Esophagus muscularis mucosa (tissue), 4 donors: ENCODE data around the gene KLHDC4. TPM values are rescaled to one million over a fixed set of nuclear protein-coding genes. Genes with fewer than 3 reads are reported as not detected.

Source experiments
- DNase-seq: peaks from one replicate; pipeline ENCODE4 v3.0.0-alpha.2; 2017; ENCODE audit errors: extremely low spot score
- H3K27ac ChIP-seq, 4 donors: fragments of 200-600 bp; sonication (generic); replicated peaks in 1 of 4; 1 replicate in 3 of 4; 2 replicates in 1 of 4; pipeline ENCODE4 v1.5.1; 2016 to 2019; ENCODE audit warnings: mild to moderate bottlenecking in 1 of 4
- H3K27me3 ChIP-seq, 4 donors: fragments of 200-600 bp; sonication (generic); one replicate each; pipeline versions ENCODE4 v1.5.1 to v1.6.0; 2016 to 2019
- H3K36me3 ChIP-seq, 4 donors: fragments of 200-600 bp; sonication (generic); one replicate each; pipeline ENCODE4 v1.5.1; 2016 to 2019
- H3K4me1 ChIP-seq, 4 donors: fragments of 200-600 bp; sonication (generic); one replicate each; pipeline ENCODE4 v1.5.1; 2016 to 2019
- H3K4me3 ChIP-seq, 4 donors: fragments of 200-600 bp; sonication (generic); 1 replicate in 2 of 4; 2 replicates in 2 of 4; pipeline ENCODE4 v1.5.1; 2016 to 2019; ENCODE audit warnings: mild to moderate bottlenecking in 4 of 4, moderate library complexity in 1 of 4
- H3K9me3 ChIP-seq, 4 donors: fragments of 200-600 bp; sonication (generic); 1 replicate in 3 of 4; 2 replicates in 1 of 4; pipeline ENCODE4 v1.5.1; 2016 to 2019
- EP300 ChIP-seq: sonication (generic); formaldehyde crosslinking; IDR thresholded peaks from one replicate; pipeline ENCODE4 v1.6.1; 2017; ENCODE audit warnings: antibody characterized with exemption
- POLR2A ChIP-seq: fragments of 450-650 bp; IDR thresholded peaks from one replicate; pipeline ENCODE4 v1.6.1; 2017; ENCODE audit warnings: antibody characterized with exemption, moderate library complexity, mild to moderate bottlenecking, low read depth
- POLR2AphosphoS5 ChIP-seq, 2 donors: sonication (generic); formaldehyde crosslinking; IDR thresholded peaks; one replicate each; pipeline ENCODE4 v1.6.1; 2017; ENCODE audit warnings: antibody characterized with exemption in 2 of 2
- WGBS: methylation state at CpG from one replicate; pipeline ENCODE4 v1.1.5; 2018; 5-methylcytosine and 5-hydroxymethylcytosine counted together
- intact Hi-C: fragments of 100-400 bp; cut with DNase I; formaldehyde crosslinking; loops from one replicate; pipeline ENCODE4 v1.15.1; 2023
- total RNA-seq, 4 donors: library from RNA; depleted of rRNA; stranded (reverse); fragments of >200 nt; gene quantifications; one replicate each; pipeline versions ENCODE4 v1.1.0 to v1.2.1, GENCODE V29; 2016
- TF ChIP-seq, protein P1 (sequence below), 3 experiments: fragments of 200-600 bp in 2 of 3; fragments of 450-650 bp in 1 of 3; sonication (generic) in 2 of 3; IDR thresholded peaks; one replicate each; pipeline ENCODE4 v1.5.1; 2017 to 2019; ENCODE audit warnings: antibody characterized with exemption in 3 of 3, mild to moderate bottlenecking in 2 of 3, moderate library complexity in 1 of 3

Gene KLHDC4
- total RNA-seq, 4 donors from 2014 or later = 22.2 to 41.5 (median 31.4) TPM

DNA sequence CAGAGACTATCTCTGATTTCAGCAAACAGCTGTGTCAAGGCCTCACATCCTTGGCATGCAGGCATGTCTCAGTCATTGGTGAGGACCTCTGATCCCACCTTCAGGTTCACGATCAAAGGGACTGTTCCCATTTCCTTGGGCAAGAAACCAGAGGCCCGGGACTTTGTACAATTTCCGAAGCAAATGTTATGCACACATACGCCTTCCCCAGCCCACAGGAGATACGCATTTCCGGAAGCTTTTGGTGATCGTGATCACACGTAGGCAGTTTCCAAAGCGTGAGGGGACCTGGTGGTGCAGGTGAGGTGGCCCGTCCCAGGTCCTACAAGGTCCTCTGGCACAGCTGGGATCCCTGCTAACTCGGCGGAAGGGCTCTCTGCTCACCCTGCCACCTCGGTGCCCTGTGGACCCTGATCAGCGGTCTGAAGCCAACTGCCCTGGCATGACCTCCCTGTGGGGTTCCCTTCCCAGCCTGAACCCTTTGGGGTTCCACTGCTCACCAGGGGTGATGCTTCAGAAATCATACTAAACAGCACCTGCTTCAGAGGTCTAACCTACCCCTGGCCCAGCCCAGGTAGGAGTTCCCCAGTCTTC lies 28.8 kb upstream of the KLHDC4 start:
- Histone ChIP-seq H3K4me3 (no peak overlapping the region), H3K4me1 (peaks cover 9 to 19% (median 18%) of the 10 kb centered on the region in 4 donors), H3K27ac (no peak overlapping the region), H3K9me3 (no peaks in the 10 kb centered on the region), H3K36me3 (no peaks in the 10 kb centered on the region), H3K27me3 (no peaks in the 10 kb centered on the region)
- no peak for DNase-seq
- TF ChIP-seq, protein P1, sequence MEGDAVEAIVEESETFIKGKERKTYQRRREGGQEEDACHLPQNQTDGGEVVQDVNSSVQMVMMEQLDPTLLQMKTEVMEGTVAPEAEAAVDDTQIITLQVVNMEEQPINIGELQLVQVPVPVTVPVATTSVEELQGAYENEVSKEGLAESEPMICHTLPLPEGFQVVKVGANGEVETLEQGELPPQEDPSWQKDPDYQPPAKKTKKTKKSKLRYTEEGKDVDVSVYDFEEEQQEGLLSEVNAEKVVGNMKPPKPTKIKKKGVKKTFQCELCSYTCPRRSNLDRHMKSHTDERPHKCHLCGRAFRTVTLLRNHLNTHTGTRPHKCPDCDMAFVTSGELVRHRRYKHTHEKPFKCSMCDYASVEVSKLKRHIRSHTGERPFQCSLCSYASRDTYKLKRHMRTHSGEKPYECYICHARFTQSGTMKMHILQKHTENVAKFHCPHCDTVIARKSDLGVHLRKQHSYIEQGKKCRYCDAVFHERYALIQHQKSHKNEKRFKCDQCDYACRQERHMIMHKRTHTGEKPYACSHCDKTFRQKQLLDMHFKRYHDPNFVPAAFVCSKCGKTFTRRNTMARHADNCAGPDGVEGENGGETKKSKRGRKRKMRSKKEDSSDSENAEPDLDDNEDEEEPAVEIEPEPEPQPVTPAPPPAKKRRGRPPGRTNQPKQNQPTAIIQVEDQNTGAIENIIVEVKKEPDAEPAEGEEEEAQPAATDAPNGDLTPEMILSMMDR (IDR thresholded peaks at IDR 0.05) = no peak
- TF ChIP-seq POLR2A (no peak), POLR2AphosphoS5 (IDR thresholded peaks at IDR 0.05) (no peak), EP300 (no peak)
- WGBS = 89% methylated on average over 4 of the region's 14 CpGs
- intact Hi-C loops = no loop called here

DNA sequence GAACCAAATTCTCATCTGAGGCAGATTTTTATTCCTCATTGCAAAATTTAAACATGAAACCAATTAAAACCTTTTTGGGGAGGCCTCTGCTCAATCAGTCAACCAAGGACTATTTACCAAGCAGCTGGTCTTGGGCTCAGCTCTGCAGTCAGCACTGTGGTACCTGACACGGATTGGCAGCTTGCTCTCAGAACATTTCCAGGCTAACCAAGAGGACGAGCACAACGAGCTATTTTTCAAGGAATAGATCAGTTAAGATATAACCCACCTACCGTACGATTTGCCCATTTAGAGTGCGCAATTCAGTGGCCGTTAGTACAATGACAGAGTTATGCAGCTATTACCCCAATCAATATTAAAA lies 26.4 kb upstream of the KLHDC4 start:
- TF ChIP-seq EP300 = no peak
- TF ChIP-seq, protein P1 (IDR thresholded peaks at IDR 0.05) = no peak
- no peak for TF ChIP-seq POLR2AphosphoS5 (IDR thresholded peaks at IDR 0.05)
- TF ChIP-seq POLR2A = no peak
- intact Hi-C loops = no loop called here
- WGBS = 94% methylated on average over 7 of the region's 7 CpGs
- DNase-seq = no peak
- H3K4me1 ChIP-seq = peaks cover 9 to 41% (median 38%) of the 10 kb centered on the region in 4 donors
- no peaks in the 10 kb centered on the region for H3K36me3 ChIP-seq
- H3K4me3 ChIP-seq = no peak overlapping the region
- no peaks in the 10 kb centered on the region for H3K9me3 ChIP-seq
- no peak overlapping the region for H3K27ac ChIP-seq
- no peaks in the 10 kb centered on the region for H3K27me3 ChIP-seq

DNA sequence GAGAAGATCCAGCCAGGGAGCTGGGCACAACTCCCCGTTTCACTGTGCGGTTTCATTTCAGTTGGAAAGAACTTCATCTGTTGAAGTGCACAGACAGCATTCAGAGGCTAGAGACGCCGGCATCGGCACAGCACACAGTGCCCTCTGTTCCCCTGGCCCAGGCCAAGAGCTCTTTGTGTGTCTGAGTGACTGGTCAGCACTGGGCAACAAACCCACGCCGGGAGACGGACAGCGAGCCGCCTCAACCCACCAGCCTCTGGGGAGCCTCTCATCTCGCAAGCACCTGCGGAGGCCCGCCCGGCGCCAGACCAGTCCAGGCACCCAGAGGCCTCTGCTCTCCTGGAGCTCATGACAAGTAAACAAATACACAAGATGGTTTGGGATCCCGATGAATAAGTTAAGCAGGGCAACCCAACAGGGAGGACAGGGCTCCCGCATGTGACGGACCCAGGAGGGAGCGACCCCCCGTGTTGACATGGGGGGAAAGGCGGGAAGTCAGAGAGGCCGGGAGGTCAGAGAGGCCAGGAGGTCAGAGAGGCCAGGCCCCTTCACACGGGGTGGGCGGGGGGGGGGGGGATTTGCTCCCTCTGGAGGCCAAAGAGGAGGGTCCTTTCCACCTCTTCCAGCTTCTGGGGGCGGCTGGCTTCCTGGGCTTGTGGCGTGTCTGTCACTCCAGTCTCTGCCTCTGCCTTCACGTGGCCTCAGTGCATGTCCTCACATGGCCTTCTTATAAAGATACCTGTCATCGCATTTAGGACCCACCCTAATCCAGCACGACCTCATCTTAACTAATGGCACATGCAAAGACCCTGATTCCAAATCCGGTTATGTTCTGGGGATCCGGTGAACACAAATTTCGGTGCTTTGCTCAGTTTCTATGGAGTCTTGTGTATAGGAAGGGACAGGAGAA lies 25.8 kb upstream of the KLHDC4 start:
- H3K36me3 ChIP-seq = no peaks in the 10 kb centered on the region
- no peaks in the 10 kb centered on the region for H3K9me3 ChIP-seq
- 71% methylated on average over 19 of the region's 32 CpGs for WGBS
- peak overlapping the region; percentile 66 to 85 (median 70) for H3K27ac ChIP-seq
- no peaks in the 10 kb centered on the region for H3K27me3 ChIP-seq
- no peak for DNase-seq
- TF ChIP-seq POLR2AphosphoS5 (IDR thresholded peaks at IDR 0.05) (no peak), EP300 (no peak), POLR2A (no peak)
- TF ChIP-seq, protein P1 (IDR thresholded peaks at IDR 0.05) = no peak
- peaks cover 9 to 43% (median 39%) of the 10 kb centered on the region in 4 donors for H3K4me1 ChIP-seq
- H3K4me3 ChIP-seq = no peak overlapping the region
- intact Hi-C loops = no loop called here

DNA sequence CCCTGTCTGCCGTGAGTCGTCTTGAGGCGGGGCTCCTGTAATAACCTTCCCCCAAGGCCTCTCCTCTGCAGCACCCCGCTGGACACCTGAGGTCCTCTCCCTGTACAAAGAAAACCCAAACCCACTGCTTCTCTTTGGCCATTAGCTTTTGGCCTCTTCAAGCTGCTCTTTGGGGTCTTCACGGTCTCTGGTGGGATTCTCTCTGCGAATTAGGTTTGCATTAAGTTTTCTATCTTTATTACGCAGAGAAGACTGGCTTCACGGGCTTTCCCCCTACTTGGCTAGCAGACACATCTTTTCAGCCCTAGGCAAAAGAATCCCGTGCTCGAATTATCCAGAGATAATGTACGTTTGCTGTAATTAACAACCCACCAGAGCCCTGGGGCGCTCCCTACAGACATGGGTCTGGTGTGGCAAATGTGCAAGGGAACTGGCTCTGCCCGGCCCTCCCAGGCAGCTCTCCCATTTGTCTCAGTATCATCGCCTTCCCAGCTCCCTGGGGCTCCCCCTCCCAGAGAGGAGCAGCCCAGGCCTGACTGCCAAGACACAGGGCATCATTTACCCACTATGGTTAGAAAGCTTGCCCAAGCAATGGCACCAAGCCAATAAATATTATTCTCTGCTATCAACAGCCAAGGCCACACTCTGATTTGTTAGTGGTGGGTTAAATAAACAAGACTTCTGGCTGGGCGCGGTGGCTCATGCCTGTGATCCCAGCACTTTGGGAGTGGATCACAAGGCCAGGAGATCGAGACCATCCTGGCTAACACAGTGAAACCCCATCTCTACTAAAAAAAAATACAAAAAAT lies 24.7 kb upstream of the KLHDC4 start:
- Histone ChIP-seq H3K36me3 (no peaks in the 10 kb centered on the region), H3K9me3 (no peaks in the 10 kb centered on the region), H3K4me1 (peaks cover 9 to 43% (median 39%) of the 10 kb centered on the region in 4 donors), H3K27ac (peak overlapping the region; percentile 66 to 85 (median 70)), H3K27me3 (no peaks in the 10 kb centered on the region), H3K4me3 (no peak overlapping the region)
- DNase-seq = no peak
- 63% methylated on average over 17 of the region's 17 CpGs for WGBS
- intact Hi-C loops = no loop called here
- TF ChIP-seq EP300 = peak; percentile 23
- TF ChIP-seq, protein P1 (IDR thresholded peaks at IDR 0.05) = no peak
- TF ChIP-seq POLR2AphosphoS5 (IDR thresholded peaks at IDR 0.05) = peak; percentile 58 to 60
